Loucy (cell line): ENCODE data around the gene NIN.
"Not testable (repeated sequence)": the region's sequence is repeated elsewhere in the genome, so short reads cannot be mapped to it uniquely, and the experiment has no call there.

Experiments
- H2AFZ ChIP-seq: fragments of 200-600 bp; sonication (generic); 2 replicates; pipeline ENCODE4 v1.6.0; 2016; ENCODE audit warnings: antibody characterized with exemption, mild to moderate bottlenecking, low read length, moderate library complexity
- H3F3A ChIP-seq: fragments of 200-600 bp; 2 replicates; pipeline ENCODE4 v1.6.0; 2016; ENCODE audit warnings: antibody characterized with exemption, low read depth, mild to moderate bottlenecking
- H3K27me3 ChIP-seq: fragments of 200-600 bp; sonication (generic); 2 replicates; pipeline ENCODE4 v1.6.1; 2014; ENCODE audit warnings: low read length, mild to moderate bottlenecking; ENCODE audit not compliant: insufficient read depth, poor library complexity, severe bottlenecking
- H3K36me3 ChIP-seq: fragments of 200-600 bp; sonication (generic); 2 replicates; pipeline ENCODE4 v1.6.1; 2016; ENCODE audit warnings: low read length; ENCODE audit not compliant: insufficient read depth
- H3K4me1 ChIP-seq: fragments of 200-600 bp; sonication (generic); 2 replicates; pipeline ENCODE4 v1.5.1; 2014; ENCODE audit warnings: low read length, mild to moderate bottlenecking; ENCODE audit not compliant: insufficient read depth, poor library complexity, severe bottlenecking
- H3K4me2 ChIP-seq: fragments of 200-600 bp; sonication (generic); 2 replicates; pipeline ENCODE4 v1.6.0; 2014; ENCODE audit warnings: antibody characterized with exemption, low read length, low read depth, mild to moderate bottlenecking; ENCODE audit not compliant: poor library complexity, severe bottlenecking
- H3K4me3 ChIP-seq: fragments of 200-600 bp; sonication (generic); 2 replicates; pipeline ENCODE4 v1.5.1; 2014; ENCODE audit warnings: low read length, mild to moderate bottlenecking, mixed read lengths; ENCODE audit not compliant: poor library complexity, severe bottlenecking
- H3K79me2 ChIP-seq: fragments of 200-600 bp; sonication (generic); 2 replicates; pipeline ENCODE4 v1.6.1; 2014; ENCODE audit warnings: low read length; ENCODE audit not compliant: insufficient read depth
- H3K9ac ChIP-seq: fragments of 200-600 bp; sonication (generic); 2 replicates; pipeline ENCODE4 v1.6.0; 2014; ENCODE audit warnings: mild to moderate bottlenecking, low read depth, low read length, moderate library complexity; ENCODE audit not compliant: poor library complexity, severe bottlenecking
- H3K9me2 ChIP-seq: fragments of 200-600 bp; sonication (generic); replicated peaks from 2 replicates; pipeline ENCODE4 v1.6.1; 2016; ENCODE audit warnings: low read depth, low read length, mixed read lengths
- H3K9me3 ChIP-seq: fragments of 200-600 bp; sonication (generic); 2 replicates; pipeline ENCODE4 v1.6.1; 2014; ENCODE audit warnings: mild to moderate bottlenecking, antibody characterized with exemption, low read length, low read depth; ENCODE audit not compliant: insufficient read depth
- H4K20me1 ChIP-seq: fragments of 200-600 bp; sonication (generic); 2 replicates; pipeline ENCODE4 v1.6.0; 2014; ENCODE audit warnings: antibody characterized with exemption, low read length, mild to moderate bottlenecking; ENCODE audit not compliant: insufficient read depth, poor library complexity, severe bottlenecking
- EZH2phosphoT487 ChIP-seq: fragments of 200-600 bp; IDR thresholded peaks from 2 replicates; pipeline ENCODE4 v1.6.1; 2018; ENCODE audit warnings: antibody characterized with exemption, mild to moderate bottlenecking, moderate library complexity, borderline replicate concordance
- TF ChIP-seq, protein P1 (sequence below): fragments of 200-600 bp; sonication (generic); conservative IDR thresholded peaks from 2 replicates; pipeline ENCODE4 v1.5.1; 2014; ENCODE audit warnings: mild to moderate bottlenecking, antibody characterized with exemption, low read length

The NIN gene

DNA sequence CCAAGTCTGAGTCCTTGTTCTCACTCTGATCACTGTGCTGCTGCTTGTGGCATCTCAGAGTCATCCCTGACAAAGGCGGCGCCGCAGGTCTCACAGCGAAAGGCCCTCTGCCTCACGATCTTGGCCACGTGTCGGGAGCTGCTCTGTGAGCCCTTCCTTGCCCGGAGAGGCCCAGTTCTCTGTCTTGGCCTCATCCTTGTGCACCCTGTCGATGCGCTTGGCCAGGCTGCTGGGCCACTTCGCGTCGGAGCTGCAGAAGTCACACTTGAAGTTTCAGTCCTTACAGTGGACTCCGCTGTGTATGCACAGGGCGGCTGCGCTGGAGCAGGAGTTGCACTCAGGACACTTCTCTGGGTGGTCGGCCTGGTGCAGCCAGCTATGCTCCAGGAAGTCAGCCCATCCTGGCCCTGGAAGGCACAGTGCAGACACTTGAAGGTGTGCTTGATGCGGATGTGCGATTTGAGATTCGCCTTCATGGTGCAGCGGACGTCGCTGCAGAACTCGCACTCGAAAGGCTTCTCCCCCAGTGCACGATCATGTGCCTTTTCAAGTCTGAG is 126.4 kb downstream of the NIN start:
- H3K9ac ChIP-seq = no peak overlapping the region
- H3K4me1 ChIP-seq = no peaks in the 10 kb centered on the region
- no peaks in the 10 kb centered on the region for H3F3A ChIP-seq
- no peaks in the 10 kb centered on the region for H4K20me1 ChIP-seq
- H3K27me3 ChIP-seq = no peaks in the 10 kb centered on the region
- H3K4me3 ChIP-seq = no peak overlapping the region
- H3K9me3 ChIP-seq = no peaks in the 10 kb centered on the region
- no peaks in the 10 kb centered on the region for H3K9me2 ChIP-seq
- H3K36me3 ChIP-seq = no peaks in the 10 kb centered on the region
- no peak overlapping the region for H3K4me2 ChIP-seq
- TF ChIP-seq, protein P1, sequence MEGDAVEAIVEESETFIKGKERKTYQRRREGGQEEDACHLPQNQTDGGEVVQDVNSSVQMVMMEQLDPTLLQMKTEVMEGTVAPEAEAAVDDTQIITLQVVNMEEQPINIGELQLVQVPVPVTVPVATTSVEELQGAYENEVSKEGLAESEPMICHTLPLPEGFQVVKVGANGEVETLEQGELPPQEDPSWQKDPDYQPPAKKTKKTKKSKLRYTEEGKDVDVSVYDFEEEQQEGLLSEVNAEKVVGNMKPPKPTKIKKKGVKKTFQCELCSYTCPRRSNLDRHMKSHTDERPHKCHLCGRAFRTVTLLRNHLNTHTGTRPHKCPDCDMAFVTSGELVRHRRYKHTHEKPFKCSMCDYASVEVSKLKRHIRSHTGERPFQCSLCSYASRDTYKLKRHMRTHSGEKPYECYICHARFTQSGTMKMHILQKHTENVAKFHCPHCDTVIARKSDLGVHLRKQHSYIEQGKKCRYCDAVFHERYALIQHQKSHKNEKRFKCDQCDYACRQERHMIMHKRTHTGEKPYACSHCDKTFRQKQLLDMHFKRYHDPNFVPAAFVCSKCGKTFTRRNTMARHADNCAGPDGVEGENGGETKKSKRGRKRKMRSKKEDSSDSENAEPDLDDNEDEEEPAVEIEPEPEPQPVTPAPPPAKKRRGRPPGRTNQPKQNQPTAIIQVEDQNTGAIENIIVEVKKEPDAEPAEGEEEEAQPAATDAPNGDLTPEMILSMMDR = no peak
- no peak for TF ChIP-seq EZH2phosphoT487
- H2AFZ ChIP-seq = no peak overlapping the region
- H3K79me2 ChIP-seq = no peaks in the 10 kb centered on the region

DNA sequence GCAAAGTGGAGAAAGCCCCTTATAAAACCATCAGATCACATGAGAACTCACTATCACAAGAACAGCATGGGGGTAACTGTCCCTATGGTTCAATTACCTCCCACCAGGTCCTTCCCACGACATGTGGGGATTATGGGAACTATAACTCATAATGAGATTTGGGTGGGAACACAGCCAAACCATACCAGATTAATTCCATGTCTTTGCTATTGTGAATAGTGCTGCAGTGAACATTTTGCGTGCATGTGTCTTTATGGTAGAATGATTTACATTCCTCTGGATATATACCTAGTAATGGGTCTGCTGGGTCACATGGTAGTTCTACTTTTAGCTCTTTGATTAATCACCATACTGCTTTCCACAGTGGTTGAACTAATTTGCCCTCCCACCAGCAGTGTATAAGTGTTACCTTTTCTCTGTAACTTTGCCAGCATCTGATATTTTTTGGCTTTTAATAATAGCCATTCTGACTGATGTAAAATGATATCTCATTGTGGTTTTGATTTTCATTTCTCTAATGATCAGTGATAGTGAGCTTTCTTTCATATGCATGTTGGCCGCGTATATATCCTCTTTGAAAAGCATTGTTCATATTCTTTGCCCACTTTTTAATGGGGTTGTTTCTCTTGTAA is 133.2 kb downstream of the NIN start:
- Histone ChIP-seq H3K4me2 (no peak overlapping the region), H3K9me2 (no peaks in the 10 kb centered on the region), H2AFZ (no peak overlapping the region), H3K79me2 (no peaks in the 10 kb centered on the region), H4K20me1 (no peaks in the 10 kb centered on the region), H3K9ac (no peak overlapping the region), H3K27me3 (no peaks in the 10 kb centered on the region), H3K36me3 (no peaks in the 10 kb centered on the region), H3K9me3 (peaks cover 7% of the 10 kb centered on the region; the same call in 1 of the 2 replicates), H3F3A (no peaks in the 10 kb centered on the region), H3K4me1 (no peaks in the 10 kb centered on the region), H3K4me3 (no peak overlapping the region)
- TF ChIP-seq, protein P1 = no peak
- no peak for TF ChIP-seq EZH2phosphoT487

DNA sequence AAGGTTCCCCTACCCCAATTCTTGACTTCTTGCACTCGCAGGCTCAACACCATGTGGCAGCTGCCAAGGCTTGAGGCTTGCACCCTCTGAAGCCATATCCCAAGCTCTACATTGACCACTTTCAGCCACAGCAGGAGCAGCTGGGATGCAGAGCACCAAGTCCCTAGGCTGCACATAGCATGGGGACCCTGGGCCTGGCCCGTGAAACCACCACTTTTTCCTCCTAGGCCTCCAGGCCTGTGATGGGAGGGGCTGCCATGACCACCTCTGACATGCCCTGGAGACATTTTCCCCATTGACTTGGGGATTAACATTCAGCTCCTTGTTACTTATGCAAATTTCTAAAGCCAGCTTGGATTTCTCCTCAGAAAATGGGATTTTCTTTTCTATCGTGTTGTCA is 136.7 kb downstream of the NIN start:
- not testable (repeated sequence) for H3K9ac ChIP-seq, H3K27me3 ChIP-seq, H3K4me3 ChIP-seq, H3K4me2 ChIP-seq, H3K79me2 ChIP-seq, H4K20me1 ChIP-seq, H3K36me3 ChIP-seq, H3K4me1 ChIP-seq, H3F3A ChIP-seq, H3K9me3 ChIP-seq, H3K9me2 ChIP-seq, H2AFZ ChIP-seq

DNA sequence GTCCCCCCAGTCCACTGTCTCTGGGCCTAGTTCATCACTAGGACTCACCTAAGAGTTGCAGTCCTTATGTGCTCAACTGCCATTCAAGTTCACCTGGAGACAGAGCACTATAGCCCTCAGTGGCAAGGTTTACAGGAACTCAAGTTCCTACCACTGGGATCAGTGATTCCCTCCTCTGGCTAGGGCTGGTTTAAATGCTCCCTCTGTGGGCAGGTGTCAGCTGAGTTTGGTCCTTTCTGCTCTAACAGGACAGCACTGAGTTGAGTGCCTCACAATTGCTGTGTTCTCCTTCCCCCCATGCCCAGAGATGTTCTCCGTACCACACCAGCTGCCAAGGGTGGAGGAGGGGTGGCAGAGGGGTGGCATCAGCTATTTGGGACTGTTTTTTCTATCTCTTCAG is 142.1 kb downstream of the NIN start:
- TF ChIP-seq, protein P1 = no peak
- no peak for TF ChIP-seq EZH2phosphoT487
- H3K36me3 ChIP-seq = no peaks in the 10 kb centered on the region
- H3K79me2 ChIP-seq = no peaks in the 10 kb centered on the region
- H3K9me3 ChIP-seq = peaks cover 2% of the 10 kb centered on the region; the same call in 1 of the 2 replicates
- H2AFZ ChIP-seq = no peak overlapping the region
- H3K27me3 ChIP-seq = no peaks in the 10 kb centered on the region
- H3K9ac ChIP-seq = no peak overlapping the region
- no peak overlapping the region for H3K4me2 ChIP-seq
- no peaks in the 10 kb centered on the region for H3K9me2 ChIP-seq
- no peaks in the 10 kb centered on the region for H3K4me1 ChIP-seq
- H3K4me3 ChIP-seq = no peak overlapping the region
- no peaks in the 10 kb centered on the region for H3F3A ChIP-seq
- H4K20me1 ChIP-seq = no peaks in the 10 kb centered on the region
